GM19023 (cell line): Measurements from ENCODE around the gene ANTXR1.
"Not testable (repeated sequence)": the region's sequence is repeated elsewhere in the genome, so short reads cannot be mapped to it uniquely, and the experiment has no call there.

Experiments used
- ATAC-seq: cut with Tn5 transposase; IDR thresholded peaks from one replicate; pipeline ENCODE4 v1.9.1; 2021; ENCODE audit warnings: mild to moderate bottlenecking, moderate library complexity; ENCODE audit not compliant: unreplicated experiment

Gene ANTXR1

DNA sequence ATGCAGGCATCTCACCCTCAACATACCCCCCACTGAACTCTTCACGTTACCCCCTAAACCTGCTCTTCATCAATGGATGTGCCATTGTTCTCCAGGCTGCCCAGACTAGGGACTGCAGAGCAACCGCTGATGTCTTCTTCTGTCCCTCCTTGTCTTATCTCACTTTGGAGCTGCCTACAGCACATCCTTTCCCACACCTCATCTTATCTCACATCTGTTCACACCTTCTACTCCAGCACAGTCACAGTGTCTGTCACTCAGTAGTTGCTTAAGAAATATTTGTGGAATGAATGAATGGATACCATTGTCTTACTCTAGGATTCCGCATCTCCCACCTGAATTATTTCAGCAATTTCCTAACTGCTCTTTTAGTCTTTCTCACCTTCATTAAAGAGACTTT is 144.5 kb downstream of the ANTXR1 start:
- ATAC-seq: no peak

DNA sequence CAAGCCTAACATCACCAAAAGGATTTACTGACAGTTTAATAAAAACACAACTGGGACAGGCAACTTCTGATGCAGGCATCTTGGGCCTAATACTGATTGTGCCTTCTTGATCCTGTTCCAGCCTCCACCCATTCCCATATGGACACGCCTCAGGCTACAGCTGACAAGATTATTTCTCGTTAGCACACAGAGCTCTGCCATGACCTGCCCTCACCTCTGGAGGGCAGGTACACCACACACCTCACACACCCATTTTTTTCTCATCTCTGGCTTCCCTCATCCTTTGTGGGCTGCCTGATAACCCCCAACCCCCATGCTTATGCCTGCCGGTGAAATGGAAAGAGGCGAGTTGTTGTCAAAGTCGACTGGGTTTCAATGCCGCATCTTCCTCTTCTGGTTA is 147.0 kb downstream of the ANTXR1 start:
- no peak for ATAC-seq

DNA sequence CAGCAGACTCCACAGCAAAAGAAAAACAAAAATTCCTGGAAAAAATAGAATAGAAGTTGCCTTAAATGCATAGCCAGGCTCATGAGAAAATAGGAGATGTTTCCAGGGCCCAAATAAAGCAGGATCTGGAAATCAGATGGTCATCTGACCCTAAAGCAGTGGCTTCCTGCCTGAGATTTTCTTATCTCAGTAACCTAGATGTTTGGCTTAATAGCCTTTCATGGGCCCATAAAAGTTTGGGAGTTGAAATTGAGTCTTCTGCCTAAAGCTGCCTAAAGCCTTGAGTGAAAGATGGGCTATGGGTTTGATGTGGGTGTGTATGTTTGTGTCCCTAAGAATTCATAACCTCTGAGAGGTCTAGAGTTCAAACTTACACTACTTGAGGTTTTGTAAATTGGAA is 149.1 kb downstream of the ANTXR1 start:
- no peak for ATAC-seq

DNA sequence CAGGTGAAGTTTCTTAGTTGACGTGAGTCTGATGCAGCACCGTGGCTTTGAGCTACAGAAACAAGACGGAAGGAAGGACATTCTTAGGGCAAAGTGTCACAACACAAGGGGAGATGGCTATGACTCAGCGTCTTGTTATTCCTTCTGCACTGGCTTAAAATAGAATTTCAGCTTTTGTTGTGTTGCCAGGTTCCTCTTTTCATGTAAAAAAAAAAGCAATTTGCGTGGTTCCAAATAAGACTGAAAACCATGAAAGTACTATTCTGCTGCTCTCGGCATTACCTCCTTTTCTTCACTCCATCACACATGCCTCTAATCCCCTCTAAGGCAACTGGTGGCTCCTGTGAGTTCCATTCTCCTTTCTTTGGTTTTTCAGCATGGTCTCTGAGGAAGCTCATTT is 150.1 kb downstream of the ANTXR1 start:
- no peak for ATAC-seq

DNA sequence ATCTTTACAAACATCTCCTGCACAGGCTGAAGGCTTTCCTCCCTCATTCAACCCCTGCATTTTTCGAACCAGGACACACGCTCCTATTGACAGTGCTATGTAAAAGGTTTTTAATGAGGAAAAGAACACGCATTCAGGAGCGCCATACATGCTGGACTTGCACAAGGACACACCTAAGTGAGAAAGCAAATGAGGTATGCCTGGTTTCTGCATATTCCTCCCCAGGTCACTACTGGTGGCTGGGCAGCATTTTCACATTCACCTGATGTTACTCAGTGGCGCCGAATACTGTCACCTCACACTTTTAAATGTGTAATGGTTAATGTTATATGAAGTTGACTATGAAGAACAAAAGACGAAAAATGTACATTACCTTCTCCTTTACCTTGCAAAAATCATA is 150.6 kb downstream of the ANTXR1 start:
- no peak for ATAC-seq

DNA sequence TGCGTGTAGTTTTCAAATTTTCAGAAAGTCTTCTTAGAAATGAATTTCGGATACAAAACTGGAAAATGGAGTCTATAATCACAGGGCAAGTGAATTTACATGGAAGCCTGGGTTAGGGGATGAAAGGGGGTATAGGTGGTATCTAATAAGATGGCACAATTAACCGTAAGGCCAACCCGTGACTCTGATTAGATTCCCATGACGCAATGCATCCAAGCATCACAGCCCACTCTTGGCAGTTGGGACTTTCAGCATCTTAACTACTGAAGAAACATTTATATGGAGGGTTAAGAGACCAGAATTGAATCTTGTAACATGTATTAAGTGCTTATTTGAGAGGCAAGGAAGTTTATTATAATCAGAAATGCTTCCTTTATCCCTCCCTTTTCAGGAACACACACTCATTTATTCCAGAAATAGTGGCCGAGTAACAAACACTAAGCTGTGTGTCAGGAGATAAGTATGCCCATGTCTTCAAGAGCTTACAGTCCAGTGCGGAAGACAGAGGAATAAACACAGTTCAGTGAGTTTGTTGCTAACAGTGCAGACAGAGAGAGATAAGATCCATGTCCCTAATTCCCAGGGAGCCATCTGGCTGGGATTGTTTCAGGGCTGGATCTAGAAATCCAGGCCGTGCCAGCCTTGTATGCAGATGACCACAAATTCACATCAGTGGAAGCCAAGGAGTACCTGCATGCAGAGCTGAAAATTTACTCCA is 151.2 kb downstream of the ANTXR1 start:
- ATAC-seq: no peak

DNA sequence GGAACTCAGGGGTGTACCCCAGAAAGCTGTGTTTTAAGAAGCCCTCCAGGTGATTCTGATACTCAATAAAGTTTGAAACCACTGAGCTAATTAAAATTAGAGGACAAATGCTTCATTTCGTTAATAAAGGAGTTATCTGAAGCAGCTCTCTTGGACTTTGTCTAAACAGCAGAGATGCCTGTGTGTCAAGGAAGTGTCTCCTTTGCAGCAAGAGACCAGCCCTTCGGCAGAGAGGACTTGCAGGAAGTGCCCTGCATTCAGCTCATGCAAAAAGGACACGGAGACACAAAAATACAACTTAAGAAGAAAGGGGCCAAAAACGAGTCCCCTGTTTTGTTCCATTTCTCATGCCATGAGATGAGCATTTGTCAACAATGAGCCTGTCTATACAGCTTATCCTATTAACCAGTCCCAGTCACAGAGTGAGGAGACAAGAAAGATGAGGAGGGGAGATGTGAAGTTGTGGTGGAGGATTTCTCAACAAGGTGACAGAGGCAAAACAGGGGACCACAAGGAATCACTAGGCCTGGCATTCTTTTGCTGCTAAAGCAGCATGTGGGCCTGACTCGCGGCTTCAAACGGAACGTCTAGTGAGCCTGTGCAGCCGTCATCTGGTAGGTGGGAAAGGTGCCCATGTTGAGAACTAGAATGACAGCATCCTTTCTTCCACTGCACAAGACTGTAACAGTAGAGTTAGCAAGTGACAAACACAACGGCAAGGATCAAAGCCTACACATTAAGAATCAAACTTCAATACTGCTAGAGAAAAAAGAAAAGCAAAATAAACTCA is 152.3 kb downstream of the ANTXR1 start:
- ATAC-seq: no peak

DNA sequence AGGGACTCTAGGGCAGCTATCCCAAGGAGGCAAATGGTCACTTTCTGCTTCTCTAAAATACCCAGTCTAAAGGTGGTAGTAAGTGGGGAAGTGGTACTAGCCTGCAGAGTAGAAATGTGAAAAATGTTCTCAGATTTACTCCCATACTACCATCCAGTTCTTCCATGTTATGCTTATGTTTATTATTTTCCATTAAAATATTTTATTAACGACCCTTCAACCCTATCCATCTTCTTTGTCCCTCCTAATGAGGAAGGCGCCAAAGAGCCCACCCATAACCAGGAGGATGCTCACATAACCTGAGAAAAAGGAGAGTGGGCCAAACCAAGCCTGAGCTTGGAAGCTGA is 153.5 kb downstream of the ANTXR1 start:
- ATAC-seq: no peak

DNA sequence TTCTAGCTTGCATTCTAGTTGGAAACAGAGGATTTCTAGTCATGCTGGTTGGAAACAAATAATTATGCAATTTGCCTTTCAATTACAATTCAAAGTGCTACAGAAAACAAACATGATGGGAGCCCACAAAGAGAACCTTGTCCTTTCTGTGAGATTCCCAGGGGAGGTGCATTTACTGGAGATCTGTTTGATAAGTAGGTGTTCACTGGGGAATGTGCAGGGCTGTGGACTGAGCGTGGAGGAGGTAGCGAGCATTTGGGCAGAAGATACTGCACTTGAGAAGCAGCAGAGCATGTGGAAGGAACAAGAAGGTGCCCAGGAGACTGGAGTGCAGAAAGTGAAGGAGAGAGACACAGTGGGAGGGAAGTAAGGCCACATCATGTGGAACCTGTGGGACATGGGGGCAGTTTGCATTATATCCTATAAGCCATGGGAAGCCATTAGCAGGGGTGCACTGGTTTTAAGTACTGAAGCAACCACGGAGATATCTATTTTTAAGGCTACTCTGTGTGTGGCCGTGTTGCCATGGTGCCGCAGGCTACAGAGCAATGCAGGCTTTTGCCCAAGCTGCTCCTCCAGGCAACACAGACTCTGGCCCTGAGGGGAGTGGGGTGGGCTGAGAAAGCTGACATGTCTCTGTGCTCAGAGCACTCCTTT is 154.0 kb downstream of the ANTXR1 start:
- ATAC-seq: no peak

DNA sequence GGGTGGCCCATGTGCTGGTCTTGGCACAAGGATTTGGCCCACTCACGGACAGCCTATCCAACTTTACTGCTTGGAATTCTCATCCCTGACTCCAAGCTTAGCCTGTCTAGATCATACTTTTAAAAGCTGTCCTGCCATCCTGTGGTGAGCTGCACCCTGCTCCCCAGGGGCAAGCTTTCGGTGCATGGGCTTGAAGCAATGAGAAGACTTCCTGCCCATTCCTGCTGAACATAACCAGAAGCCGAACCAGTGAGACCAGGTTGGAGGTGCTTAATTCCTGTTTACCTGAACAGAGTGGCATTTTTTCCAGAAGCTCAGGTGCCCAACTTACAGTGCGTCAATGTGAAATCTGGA is 154.5 kb downstream of the ANTXR1 start:
- ATAC-seq: no peak

DNA sequence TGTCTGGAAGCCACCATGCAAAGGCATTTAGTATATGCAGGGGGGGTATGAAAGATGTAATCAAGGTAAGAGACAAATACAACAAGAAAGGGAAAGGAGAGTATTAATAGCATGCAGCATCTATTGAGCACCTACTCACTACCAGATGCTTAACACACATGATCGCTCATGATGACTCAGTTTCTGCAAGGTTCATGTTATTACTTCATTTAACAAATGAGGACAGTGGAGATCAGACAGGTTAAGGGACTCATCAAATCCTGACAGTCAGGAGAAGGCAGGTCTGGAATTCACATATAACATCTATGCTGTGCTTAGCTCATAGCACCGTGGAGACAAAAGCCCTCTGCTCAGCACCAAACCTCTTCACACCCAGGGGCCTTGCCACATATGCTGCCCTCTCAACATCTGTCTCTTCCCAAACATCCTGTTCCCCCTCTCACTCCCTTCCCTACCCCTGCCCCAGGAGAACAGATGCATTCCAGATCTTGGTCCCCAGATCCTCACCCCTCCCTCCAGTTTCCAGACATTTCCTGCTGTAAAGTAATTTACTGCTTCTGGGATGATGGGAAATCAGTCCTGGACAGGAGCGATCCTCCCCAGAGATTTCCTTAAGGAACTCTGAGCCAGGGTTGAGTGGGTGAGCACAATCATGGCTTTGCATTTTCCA is 155.3 kb downstream of the ANTXR1 start:
- no peak for ATAC-seq

DNA sequence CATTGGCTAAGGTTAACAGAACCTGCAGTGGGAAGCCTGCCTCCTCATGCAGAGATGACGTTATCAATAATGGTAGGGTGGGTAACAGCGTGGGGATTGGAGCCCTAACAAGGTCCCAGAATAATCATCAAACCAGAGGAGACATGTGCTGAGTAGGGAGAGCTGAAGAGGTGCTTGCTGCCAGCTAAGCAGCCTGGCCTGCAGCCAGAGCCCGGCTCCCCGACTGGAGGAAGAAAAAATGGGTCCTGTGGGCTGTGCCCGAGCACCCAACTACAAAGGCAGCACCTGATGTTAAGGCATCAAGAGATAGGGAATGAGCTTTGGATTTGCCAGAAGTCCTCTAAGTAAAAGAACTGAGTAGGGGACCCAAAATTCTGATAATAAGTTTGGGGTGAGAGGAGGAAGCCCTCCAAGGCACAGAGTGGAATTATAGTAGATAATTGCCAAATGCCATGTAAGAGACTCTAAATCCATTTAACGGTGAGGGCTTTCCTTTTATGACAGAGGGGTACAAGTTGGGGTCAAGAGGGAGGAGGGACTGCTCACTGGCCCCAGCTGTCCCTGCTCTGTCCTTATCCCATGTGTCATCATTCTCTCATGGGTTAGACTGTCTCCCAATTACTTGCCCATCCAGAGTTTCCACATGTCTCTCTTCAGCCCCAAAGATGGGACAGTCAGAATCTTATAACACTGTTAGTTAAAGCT is 156.1 kb downstream of the ANTXR1 start:
- no peak for ATAC-seq

DNA sequence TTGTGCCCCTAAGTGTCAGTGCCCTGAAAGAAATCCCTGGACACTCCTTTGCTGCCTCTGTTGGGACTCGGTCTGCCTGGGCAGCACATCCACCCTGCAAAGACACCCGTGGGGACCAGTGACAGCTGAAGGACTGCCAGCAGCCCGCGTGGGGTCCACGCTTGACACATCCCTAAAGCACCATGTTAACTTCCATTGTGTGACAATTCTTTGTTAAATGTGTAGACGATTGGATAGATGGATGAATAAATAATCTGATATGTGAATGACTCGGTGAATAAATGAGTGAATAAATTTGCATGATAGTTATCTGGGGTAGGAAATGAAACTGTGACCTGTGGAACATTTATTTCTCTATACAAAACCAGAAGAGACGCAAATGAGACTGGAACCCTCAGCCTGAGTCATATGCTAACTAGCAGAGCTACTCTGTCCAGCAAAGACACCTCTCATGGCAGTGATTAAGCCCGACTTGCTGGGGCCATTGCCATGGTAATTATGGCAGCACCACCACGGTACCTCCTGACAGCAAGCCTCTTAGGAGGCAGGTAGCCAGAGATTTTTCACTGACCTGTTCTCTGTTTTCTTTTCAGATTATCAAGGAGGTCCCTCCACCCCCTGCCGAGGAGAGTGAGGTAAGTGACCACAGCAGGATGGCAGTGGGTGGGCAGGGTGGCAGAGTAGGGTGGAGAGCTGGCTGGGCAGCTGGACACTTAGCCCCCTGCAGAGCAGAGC is 156.8 kb downstream of the ANTXR1 start:
- ATAC-seq: no peak

DNA sequence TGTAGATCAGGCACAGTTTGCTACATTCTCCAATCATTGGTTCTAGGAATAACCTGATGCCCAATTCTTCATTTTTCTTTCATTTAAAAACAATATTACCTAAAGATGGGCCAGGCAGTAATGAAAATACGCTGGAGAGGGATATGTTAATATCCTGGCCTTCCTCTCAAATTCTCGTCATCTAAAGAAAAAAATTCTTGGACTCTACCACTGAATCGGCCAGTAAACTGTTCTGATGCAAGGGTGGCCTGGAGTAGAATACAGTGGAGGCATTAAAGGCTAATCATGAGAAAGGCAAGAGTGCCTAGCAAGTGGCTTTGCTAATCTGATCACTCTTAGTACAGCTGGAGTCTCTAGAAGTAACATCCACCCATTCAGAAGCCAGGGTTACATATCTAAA is 157.7 kb downstream of the ANTXR1 start:
- ATAC-seq: no peak

DNA sequence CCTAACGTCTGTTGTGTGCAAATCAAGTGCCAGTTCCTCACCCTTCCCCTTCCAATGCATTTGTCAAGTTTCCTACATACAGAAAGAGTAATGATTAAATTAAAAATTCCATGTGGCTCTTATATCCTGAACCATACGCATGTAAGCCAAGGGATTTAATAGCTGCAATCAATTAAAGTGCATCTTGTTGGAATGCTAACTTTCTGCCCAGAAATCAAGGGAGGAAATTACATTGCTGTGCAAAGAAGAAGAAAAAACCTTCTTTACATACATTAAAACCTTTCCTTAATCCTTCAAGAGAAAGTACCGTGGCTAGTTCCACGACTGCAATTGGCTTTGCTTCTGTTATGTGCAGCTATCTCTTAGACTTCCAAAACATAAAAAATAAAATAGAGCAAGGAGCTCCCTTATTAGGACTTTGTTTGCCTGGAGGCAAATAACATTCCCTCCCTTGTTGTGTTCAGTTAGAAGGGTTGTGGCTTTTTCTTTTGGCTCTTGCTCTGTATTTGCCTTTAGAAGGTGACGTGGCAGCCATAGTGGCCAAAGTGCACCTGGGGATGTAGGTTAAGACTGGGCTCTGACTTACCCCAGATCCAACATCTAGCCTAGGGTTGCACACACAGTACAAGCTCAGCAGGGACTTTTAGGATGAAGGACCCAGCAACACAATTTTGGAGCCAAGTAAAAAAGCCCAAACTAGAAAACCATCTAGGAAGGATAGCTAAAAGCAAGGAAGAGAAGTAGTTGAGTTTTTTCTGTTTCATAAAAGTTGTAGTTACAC is 158.3 kb downstream of the ANTXR1 start:
- no peak for ATAC-seq

DNA sequence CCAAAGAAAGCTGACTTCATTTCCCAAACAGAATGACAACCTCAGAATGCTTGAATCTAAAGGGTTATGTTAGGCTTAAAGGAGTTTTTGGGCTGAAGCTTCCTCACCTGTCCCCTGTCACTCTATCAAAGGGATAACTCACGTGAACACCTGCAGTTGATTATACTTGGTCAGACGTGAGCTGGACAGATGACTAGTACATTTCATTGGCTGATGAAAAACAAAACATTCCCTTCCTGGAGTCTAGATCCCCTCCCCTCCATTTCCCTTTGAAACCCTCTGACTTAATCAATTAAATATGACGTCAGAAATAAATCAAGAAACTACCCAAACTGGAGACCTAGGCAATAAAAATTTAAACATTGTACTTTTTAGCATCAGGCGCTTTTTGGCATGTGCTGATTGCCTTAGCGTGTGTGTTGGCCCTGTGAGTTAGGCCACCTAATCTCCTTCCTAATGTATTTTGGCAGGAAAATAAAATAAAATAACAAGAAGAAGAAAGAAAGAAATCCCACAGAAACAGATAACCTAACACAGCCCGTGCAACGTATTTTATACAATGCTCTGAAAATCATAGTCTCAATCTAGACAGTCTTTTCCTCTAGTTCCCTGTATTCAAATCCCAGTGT is 159.0 kb downstream of the ANTXR1 start:
- no peak for ATAC-seq

DNA sequence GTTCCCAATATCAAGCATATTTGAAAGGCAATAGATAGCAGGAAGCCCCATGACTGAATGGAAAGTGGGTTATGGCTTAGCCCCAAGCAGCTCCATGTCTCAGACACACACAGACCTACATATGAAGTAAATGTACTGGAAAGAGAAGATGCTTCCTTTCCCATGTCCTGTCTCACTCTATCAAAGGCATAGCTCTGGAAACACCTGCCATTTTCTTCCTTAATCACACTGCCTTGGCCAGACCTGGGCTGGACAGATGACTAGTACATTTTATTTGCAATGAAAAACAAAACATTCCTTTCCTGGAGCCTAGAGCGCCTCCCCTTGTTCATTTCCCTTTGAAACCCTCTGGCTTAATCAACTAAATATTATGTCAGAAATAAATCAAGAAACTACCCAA is 160.7 kb downstream of the ANTXR1 start:
- no peak for ATAC-seq

DNA sequence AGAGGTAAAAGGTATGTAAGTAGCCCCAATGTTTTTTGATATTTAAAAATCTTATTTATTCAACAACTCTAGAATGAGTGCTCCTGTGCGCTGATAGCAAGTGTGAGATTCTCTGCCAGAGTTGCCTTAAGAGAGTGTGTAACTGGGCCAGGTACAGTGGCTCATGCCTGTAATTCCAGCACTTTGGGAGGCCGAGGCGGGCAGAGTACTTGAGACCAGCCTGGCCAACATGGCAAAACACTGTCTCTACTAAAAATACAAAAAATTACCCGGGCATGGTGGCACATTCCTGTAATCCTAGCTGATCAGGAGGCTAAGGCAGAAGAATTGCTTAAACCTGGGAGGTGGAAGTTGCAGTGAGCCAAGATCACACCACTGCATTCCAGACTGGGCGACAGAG is 161.2 kb downstream of the ANTXR1 start:
- not testable (repeated sequence) for ATAC-seq
